Measurements from ENCODE around the gene COX5A.

GRCh38 chr15:74982183-74982582, 44.3 kb upstream of the COX5A start:
- no peak for TF ChIP-seq EP300 (conservative IDR thresholded peaks at IDR 0.05; ENCODE audit: poor library complexity, severe bottlenecking)
- TF ChIP-seq, protein P1, sequence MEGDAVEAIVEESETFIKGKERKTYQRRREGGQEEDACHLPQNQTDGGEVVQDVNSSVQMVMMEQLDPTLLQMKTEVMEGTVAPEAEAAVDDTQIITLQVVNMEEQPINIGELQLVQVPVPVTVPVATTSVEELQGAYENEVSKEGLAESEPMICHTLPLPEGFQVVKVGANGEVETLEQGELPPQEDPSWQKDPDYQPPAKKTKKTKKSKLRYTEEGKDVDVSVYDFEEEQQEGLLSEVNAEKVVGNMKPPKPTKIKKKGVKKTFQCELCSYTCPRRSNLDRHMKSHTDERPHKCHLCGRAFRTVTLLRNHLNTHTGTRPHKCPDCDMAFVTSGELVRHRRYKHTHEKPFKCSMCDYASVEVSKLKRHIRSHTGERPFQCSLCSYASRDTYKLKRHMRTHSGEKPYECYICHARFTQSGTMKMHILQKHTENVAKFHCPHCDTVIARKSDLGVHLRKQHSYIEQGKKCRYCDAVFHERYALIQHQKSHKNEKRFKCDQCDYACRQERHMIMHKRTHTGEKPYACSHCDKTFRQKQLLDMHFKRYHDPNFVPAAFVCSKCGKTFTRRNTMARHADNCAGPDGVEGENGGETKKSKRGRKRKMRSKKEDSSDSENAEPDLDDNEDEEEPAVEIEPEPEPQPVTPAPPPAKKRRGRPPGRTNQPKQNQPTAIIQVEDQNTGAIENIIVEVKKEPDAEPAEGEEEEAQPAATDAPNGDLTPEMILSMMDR (IDR thresholded peaks at IDR 0.05; ENCODE audit: poor library complexity, severe bottlenecking), result no peak

All from neural cell (in vitro differentiated cells).